ENCODE measurements around the gene GULP1.
"Not testable (repeated sequence)": the region's sequence is repeated elsewhere in the genome, so short reads cannot be mapped to it uniquely, and the experiment has no call there.

- TF ChIP-seq CTCF (IDR thresholded peaks at IDR 0.05); ELF4 (CRISPR knock-in tag; IDR thresholded peaks at IDR 0.05; ENCODE audit: low read depth); ETV6 (CRISPR knock-in tag; IDR thresholded peaks at IDR 0.05); PREB (CRISPR knock-in tag; IDR thresholded peaks at IDR 0.05; ENCODE audit: borderline replicate concordance); TCF7 (CRISPR knock-in tag; IDR thresholded peaks at IDR 0.05; ENCODE audit: low read depth); FOXJ3 (CRISPR knock-in tag; IDR thresholded peaks at IDR 0.05; ENCODE audit: borderline replicate concordance): not testable (repeated sequence)
Observed at GRCh38 chr2:188605609-188606584, 314.2 kb downstream of the GULP1 start.

Data from WTC11 (cell line).